Stimulated activated CD8-positive, alpha-beta memory T cell treated with anti-CD3 and anti-CD28 coated beads, Interleukin-12 subunit alpha, Interleukin-12 subunit beta, amount 100 ng/mL, for 24 hours (primary cell): ENCODE data around the gene KCNAB2.

Source experiments
- DNase-seq: peaks from one replicate; pipeline ENCODE4 v3.0.0-alpha.2; 2020; ENCODE audit errors: extremely low read depth

The KCNAB2 gene

GRCh38 chr1:6082430-6082971 is 36.8 kb downstream of the KCNAB2 start:
- DNase-seq = no peak

DNA sequence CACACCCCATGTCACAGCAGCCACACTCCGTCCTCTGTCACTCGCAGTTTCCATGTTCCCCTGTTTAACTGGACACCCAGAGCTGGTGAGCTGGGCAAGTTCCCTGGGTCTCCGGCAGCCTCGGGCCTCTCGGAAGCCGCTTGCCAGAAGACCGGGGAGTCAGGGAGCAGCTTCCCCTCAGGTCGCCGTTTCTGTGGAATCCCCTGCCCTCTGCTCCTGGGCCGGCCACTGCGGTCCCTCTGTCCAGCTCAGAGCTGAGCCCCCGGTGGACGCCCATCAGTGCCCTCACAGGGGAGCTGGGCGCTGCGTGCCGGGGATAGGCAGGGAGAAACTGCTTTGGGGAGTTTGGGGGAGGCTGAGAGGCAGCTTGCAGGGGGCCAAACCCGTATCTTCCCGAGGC is 37.7 kb downstream of the KCNAB2 start:
- no peak for DNase-seq

- DNase-seq = no peak
These were observed 38.2 kb downstream of the KCNAB2 start for GRCh38 chr1:6083801-6084446.

- DNase-seq = no peak
These were observed 39.2 kb downstream of the KCNAB2 start for GRCh38 chr1:6084781-6085495.

GRCh38 chr1:6085666-6086065 is 40.0 kb downstream of the KCNAB2 start:
- no peak for DNase-seq

DNA sequence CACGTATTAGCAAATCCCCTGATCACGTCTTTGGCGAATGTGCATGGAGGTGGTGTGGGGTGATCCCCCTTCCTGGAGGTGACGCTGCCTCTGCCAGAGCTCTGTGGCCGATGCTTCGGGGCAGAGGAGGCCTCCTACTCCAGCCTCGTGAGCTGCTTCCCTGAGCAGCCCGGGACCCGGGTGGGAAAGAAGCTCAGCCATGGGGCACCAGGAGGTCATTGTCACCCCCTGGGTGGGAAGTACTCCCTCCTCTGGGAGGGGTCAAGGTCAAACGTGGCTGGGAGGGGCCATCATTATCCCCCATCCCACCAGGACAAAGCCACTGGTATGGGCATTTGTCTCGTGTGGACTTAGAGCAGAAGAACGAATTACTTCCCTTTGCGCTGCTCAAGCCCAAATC is 40.7 kb downstream of the KCNAB2 start:
- DNase-seq = no peak

GRCh38 chr1:6086762-6087376 is 41.2 kb downstream of the KCNAB2 start:
- DNase-seq = no peak

- DNase-seq = no peak
These were observed 41.7 kb downstream of the KCNAB2 start for GRCh38 chr1:6087377-6087772.

DNA sequence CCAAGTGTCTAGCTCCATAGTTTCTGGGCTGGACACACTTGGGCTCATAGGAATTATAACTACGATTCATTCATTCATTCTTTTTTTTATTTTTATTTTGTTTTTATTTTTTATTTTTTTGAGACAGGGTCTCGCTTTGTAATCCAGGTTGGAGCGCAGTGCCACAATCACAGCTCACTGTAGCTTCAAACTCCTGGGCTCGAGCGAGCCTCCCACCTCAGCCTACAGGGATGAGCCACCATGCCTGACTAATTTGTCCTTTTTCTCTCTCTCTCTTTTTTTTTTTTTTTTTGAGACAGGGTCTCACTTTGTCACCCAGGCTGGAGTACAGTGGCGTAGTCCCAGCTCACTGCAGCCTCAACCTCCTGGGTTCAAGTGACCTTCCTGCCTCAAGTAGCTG is 42.3 kb downstream of the KCNAB2 start:
- no peak for DNase-seq

GRCh38 chr1:6088956-6089355 is 43.3 kb downstream of the KCNAB2 start:
- DNase-seq = no peak

- DNase-seq = no peak
These were observed 44.6 kb downstream of the KCNAB2 start for GRCh38 chr1:6090288-6090687.

- DNase-seq = no peak
These were observed 45.5 kb downstream of the KCNAB2 start for GRCh38 chr1:6090996-6091822.

- DNase-seq = no peak
These were observed 46.1 kb downstream of the KCNAB2 start for GRCh38 chr1:6091823-6092109.

GRCh38 chr1:6092211-6092610 is 46.5 kb downstream of the KCNAB2 start:
- DNase-seq = no peak

GRCh38 chr1:6093071-6093470 is 47.4 kb downstream of the KCNAB2 start:
- no peak for DNase-seq

- DNase-seq = no peak
These were observed 47.9 kb downstream of the KCNAB2 start for GRCh38 chr1:6093611-6094010.

DNA sequence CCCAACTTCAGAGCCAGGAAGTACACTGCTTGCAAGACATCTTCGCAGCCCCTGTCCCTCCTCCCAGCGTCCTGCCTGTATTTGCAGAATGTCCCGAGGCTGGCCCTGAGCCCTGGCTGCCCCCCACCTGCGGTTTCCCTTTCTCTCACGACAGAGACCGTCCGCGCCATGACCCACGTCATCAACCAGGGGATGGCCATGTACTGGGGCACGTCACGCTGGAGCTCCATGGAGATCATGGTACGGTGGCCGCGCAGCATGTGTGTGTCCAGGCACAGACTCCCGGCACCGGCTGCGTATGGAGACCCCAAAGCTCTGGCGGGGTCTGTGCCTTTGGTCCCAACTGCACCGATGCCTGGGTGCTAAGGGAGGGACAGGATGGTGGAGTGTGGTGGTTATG is 48.6 kb downstream of the KCNAB2 start:
- no peak for DNase-seq

- no peak for DNase-seq
These were observed 49.3 kb downstream of the KCNAB2 start for GRCh38 chr1:6094801-6095505.

GRCh38 chr1:6095511-6096242 is 50.0 kb downstream of the KCNAB2 start:
- DNase-seq = no peak

DNA sequence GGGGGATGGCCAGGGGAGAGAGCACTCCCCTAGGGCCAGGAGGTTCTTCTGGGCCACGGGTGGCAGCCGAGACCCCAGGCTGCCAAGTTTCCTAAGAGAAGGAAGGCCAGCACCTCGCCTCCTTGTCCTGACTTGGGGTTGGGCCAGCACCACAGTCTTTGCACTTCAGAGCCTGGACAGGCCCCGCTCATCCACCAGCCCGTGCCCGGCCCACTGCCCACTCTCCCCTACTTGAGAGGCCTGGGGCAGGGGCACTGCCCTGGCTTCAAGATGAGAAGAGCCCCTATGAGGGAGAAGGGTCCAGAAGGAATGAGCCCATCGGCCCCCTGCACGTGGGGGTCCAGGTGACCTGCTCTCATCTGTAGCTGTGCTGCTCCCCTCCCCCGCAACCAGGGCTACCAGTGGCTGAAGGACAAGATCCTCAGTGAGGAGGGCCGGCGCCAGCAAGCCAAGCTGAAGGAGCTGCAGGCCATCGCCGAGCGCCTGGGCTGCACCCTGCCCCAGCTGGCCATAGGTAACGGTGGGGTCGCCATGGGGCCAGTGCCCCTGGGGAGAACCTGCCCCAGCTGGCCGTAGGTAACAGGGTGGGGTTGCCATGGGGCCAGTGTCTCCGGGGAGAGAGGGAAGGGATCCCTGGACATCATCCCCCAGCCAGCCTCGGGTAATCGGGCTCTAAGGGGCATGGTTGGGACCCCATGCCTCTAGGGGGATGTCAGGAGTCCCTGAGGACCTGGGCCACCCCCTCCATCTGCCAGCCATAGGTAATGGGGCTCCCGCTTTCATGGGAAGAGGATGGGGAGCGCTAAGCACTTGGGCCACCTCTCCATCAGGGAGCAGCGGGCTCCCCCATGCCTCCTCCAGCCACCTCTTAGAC is 50.8 kb downstream of the KCNAB2 start:
- DNase-seq = no peak
